Astrocyte (in vitro differentiated cells and primary cell): ENCODE results near the gene NRG2.

Source experiments
- CTCF ChIP-seq: IDR thresholded peaks from 2 replicates; pipeline ENCODE4 v1.5.1; 2011; ENCODE audit warnings: low read depth, mild to moderate bottlenecking, inconsistent platforms, low read length, moderate library complexity; ENCODE audit not compliant: insufficient read depth
- EZH2 ChIP-seq: IDR thresholded peaks from 2 replicates; pipeline ENCODE4 v1.6.1; 2012; ENCODE audit warnings: mild to moderate bottlenecking, low read length, inconsistent platforms; ENCODE audit not compliant: insufficient read depth

- TF ChIP-seq CTCF (no peak), EZH2 (no peak)
Measured at GRCh38 chr5:139803978-139804377, 239.1 kb downstream of the NRG2 start.
